ENCODE results near the gene KPNB1.

DNA sequence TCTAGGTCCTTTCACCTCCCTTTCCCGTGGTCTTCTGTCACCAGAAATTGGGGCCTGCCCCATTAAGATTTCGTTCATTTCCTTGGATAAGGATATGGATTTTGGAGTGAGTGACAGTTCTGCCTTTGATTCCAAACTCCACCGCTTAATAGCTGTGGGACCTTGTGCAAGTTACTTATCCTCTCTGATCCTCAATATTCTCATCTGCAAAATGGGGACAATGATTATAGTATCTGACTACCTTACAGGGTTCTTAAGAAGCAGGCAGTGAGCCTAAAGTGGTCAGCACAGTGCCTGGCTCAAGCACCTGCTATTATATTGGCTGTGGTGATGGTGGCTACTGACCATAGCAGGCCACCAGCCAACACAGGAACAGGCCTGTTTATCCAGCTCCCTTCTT lies 59.9 kb downstream of the KPNB1 start:
- TF ChIP-seq, protein P1, sequence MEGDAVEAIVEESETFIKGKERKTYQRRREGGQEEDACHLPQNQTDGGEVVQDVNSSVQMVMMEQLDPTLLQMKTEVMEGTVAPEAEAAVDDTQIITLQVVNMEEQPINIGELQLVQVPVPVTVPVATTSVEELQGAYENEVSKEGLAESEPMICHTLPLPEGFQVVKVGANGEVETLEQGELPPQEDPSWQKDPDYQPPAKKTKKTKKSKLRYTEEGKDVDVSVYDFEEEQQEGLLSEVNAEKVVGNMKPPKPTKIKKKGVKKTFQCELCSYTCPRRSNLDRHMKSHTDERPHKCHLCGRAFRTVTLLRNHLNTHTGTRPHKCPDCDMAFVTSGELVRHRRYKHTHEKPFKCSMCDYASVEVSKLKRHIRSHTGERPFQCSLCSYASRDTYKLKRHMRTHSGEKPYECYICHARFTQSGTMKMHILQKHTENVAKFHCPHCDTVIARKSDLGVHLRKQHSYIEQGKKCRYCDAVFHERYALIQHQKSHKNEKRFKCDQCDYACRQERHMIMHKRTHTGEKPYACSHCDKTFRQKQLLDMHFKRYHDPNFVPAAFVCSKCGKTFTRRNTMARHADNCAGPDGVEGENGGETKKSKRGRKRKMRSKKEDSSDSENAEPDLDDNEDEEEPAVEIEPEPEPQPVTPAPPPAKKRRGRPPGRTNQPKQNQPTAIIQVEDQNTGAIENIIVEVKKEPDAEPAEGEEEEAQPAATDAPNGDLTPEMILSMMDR (IDR thresholded peaks at IDR 0.05), result no peak
- TF ChIP-seq POLR2A (IDR thresholded peaks at IDR 0.05), result no peak
